ENCODE data around the gene CCBE1. TPM values are rescaled to one million over a fixed set of nuclear protein-coding genes. Genes with fewer than 3 reads are reported as not detected.

CCBE1 gene
- total RNA-seq, 1 donor from 2014 or later: 1.8 TPM

DNA sequence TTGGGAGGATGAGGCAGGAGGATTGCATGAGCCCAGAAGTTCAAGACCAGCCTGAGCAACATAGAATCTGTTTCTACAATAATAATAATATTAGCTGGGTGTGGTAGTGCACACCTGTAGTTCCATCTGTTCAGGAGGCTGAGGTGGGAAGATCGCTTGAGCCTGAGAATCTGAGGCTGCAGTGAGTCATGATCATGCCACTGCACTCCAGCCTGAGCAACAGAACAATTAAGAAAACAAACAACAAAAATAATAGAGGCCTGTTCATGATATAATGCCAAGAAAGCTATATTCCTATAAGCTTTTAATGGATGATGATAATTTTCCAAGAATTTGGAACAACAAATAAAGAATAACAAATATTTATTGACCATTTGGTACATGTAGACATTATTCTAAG lies 6.9 kb upstream of the CCBE1 start:
- TF ChIP-seq, protein P1, sequence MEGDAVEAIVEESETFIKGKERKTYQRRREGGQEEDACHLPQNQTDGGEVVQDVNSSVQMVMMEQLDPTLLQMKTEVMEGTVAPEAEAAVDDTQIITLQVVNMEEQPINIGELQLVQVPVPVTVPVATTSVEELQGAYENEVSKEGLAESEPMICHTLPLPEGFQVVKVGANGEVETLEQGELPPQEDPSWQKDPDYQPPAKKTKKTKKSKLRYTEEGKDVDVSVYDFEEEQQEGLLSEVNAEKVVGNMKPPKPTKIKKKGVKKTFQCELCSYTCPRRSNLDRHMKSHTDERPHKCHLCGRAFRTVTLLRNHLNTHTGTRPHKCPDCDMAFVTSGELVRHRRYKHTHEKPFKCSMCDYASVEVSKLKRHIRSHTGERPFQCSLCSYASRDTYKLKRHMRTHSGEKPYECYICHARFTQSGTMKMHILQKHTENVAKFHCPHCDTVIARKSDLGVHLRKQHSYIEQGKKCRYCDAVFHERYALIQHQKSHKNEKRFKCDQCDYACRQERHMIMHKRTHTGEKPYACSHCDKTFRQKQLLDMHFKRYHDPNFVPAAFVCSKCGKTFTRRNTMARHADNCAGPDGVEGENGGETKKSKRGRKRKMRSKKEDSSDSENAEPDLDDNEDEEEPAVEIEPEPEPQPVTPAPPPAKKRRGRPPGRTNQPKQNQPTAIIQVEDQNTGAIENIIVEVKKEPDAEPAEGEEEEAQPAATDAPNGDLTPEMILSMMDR (conservative IDR thresholded peaks at IDR 0.05; ENCODE audit: low read depth, low read length): no peak
- no peak for DNase-seq (ENCODE audit: low read depth)
- no peak overlapping the region for H3K4me3 ChIP-seq (ENCODE audit: low read depth, low read length)

DNA sequence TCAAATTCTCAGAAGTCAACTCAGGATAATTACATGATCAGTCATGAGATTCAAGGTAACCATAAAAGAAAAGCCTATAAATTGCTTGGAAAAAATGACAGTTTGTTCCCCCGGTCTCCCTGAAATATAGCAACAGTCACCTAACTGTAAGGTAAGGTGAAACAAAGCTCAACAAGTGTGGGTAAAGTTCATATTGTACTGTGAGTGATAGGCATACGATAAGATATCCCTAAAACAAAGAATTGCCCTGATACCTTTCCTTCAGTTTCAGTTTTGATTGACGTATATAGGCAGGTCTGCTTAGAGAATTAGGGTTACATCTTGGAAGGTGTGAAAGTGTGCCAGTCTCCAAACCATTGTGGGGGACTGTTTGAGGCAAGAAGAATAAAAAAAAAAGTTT lies 4.0 kb upstream of the CCBE1 start:
- DNase-seq (ENCODE audit: low read depth): no peak
- TF ChIP-seq, protein P1 (conservative IDR thresholded peaks at IDR 0.05; ENCODE audit: low read depth, low read length): no peak
- no peak overlapping the region for H3K4me3 ChIP-seq (ENCODE audit: low read depth, low read length)

DNA sequence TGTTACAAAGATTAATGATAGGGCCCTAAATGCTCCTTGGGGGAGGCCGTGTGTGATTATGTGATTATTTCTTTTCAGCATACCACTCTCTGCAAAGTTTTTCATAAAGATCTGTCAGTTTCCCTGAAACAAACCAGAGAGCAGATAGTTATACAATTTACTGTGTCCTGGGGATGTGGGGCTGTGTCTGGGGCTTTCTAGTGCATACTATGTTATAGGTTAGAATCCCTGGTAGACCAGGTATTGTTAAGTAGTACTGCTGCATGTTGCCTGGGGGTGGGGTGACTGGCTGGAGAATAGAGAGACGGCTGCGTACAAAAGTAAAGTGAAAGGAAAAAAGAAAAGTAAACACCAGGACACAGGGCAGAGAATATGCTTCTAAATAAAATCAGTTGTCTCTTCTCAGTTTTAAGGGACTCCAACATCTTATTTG lies 3.3 kb upstream of the CCBE1 start:
- H3K4me3 ChIP-seq (ENCODE audit: low read depth, low read length): no peak overlapping the region

DNA sequence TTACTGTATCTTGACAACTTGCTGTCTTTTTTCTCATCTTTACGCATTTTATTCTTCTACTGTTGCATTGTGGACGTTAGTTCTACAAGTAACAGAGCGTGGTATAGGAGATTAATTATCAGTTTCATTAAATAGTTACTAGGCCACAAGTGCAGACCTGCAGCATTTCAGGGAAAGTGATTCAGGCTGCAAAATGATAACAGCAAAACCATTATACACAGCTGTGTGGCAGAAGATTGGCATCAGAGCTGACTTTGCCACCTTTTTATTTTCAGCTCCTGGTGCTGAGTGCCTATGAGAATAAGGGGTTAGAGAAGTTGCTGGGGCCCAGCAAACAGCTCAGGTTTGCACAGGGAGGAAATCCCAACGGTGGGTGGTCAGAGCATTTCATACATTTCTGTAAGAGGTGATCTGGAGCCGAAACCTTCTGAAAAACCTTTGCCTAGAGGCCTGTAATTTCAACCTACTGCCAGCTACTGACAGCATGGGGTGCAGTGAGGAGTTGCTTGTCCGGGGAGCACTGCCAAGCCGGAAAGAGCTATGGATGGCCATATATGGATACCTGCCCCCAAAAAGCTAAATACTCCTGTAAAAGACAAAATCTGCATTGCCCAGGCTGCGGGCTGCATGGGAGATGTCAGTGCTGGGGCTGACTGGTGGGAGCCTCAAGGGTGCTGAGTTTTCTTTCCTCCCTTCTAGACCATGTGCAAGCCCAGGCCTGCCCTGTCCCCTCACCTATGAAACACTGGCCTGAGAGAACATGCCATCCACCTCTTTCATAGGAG lies 2.7 kb upstream of the CCBE1 start:
- no peak for DNase-seq (ENCODE audit: low read depth)
- TF ChIP-seq, protein P1 (conservative IDR thresholded peaks at IDR 0.05; ENCODE audit: low read depth, low read length): no peak
- no peak overlapping the region for H3K4me3 ChIP-seq (ENCODE audit: low read depth, low read length)

More for the DNA sequence above, 3.3 kb upstream of the CCBE1 start:
- TF ChIP-seq, protein P1 (conservative IDR thresholded peaks at IDR 0.05; ENCODE audit: low read depth, low read length): no peak
- DNase-seq (ENCODE audit: low read depth): no peak

DNA sequence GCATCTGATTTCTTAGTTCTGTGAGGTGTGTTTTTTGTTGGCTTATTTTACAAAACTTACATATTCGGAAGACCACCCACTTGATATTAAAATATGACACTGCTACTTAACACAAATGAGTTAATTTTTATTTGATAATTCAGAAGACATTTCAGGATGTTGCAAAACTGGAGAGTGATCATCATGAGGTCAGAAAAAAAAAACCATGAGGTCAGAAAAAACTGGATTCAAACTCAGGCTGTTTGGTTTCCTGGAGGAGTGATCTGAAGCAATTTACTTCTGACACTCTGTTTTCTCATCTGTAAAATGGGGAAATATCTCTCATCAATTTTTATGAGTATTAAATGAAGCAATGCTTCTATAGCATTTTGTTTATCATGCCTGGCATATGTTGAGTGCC lies 1.8 kb upstream of the CCBE1 start:
- H3K4me3 ChIP-seq (ENCODE audit: low read depth, low read length): no peak overlapping the region
- no peak for DNase-seq (ENCODE audit: low read depth)
- TF ChIP-seq, protein P1 (conservative IDR thresholded peaks at IDR 0.05; ENCODE audit: low read depth, low read length): no peak

DNA sequence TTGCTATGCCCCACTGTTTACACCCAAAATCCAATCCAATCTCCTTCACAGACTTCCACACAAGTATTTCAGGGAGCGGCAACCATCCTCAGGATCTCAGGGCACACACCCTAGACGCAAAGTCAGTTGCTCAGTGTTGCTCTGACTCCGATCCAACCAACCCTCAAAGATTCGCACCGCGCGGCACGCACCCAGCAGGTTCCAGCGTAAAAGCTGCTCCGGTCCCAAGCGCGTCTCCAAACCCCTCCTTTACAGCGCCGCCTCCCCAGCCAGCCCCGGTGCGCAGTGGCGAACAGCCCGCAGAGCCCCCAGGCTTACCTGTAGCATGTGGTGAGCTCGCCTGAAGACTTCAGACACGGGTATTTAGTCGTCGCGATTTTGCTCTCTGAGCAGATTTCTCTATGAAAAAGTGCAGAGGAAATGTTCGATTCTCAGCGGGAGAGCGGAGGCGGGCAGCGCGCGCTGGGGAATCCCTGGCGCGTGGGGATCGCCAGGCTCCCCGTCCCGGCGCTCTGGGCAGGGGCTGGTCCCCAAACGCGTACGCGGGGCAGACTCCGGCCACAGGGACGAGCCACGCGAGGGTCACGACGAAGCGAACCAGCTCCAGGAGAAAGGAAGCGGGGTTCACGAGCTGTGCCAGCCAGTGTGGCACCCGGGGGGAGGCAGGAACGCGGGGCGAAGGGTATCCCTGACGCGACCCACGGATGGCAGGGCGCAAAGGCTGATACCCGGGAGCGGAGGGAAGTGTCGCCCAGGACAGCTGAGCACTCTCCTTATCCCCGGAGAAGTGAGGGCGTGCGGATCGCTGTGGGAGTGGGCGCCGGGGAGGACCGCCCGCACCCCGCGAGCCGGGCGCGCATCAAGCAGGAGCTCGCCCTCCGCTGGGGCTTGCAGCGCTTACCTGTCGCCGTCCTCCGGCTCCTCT lies 650 bp downstream of the CCBE1 start:
- no peak for DNase-seq (ENCODE audit: low read depth)
- H3K4me3 ChIP-seq (ENCODE audit: low read depth, low read length): peak overlapping the region; percentile 57
- TF ChIP-seq, protein P1 (conservative IDR thresholded peaks at IDR 0.05; ENCODE audit: low read depth, low read length): peak; percentile 4

Measured in epithelial cell of proximal tubule (primary cell).